ENCODE data around the gene KRT12. TPM values are rescaled to one million over a fixed set of nuclear protein-coding genes. Genes with fewer than 3 reads are reported as not detected.

KRT12 gene
- total RNA-seq (2021) (not detected in 2 replicates), Bru-seq, nascent RNA (not detected), BruChase-seq, experiment 1, labeled RNA remaining after a 2-hour chase (not detected), BruChase-seq, experiment 2, labeled RNA remaining after a 6-hour chase (not detected)
- long read RNA-seq = 0 reads

- no peaks in the 10 kb centered on the region for H3K27me3 ChIP-seq (replicated peaks; ENCODE audit: insufficient read depth, low read depth, low read length, poor library complexity)
- BruUV-seq (replicated peaks) = no TSS peak
- H3K36me3 ChIP-seq (ENCODE audit: insufficient read depth, low read length, poor library complexity, severe bottlenecking) = no peaks in the 10 kb centered on the region
- intact Hi-C loops (cut with micrococcal nuclease; ENCODE audit: unreplicated experiment) = no loop called here
- H3K9me3 ChIP-seq (ENCODE audit: low read depth, low read length, poor library complexity, severe bottlenecking) = no peaks in the 10 kb centered on the region
- H3K4me1 ChIP-seq (ENCODE audit: insufficient read depth, low read length, poor library complexity, severe bottlenecking) = no peaks in the 10 kb centered on the region
- no peak for DNase-seq (ENCODE audit: low spot score)
- ChIA-PET POLR2A (ENCODE audit: low non-redundant PET) (no interaction called here), CTCF (no interaction called here)
- H3K27ac ChIP-seq (ENCODE audit: low read depth, low read length, poor library complexity, severe bottlenecking) = no peak within 1 kb of the TSS
- H3K4me3 ChIP-seq (ENCODE audit: low read depth, low read length, poor library complexity, severe bottlenecking) = no peak within 1 kb of the TSS
- TF ChIP-seq EZH2 (IDR thresholded peaks at IDR 0.05; ENCODE audit: borderline replicate concordance, low read depth, low read length, poor library complexity, severe bottlenecking) = no peak
- no peak for TF ChIP-seq CTCF (conservative IDR thresholded peaks at IDR 0.05; ENCODE audit: low read depth, low read length)
Measured at GRCh38 chr17:40866838-40867237, at the start of gene KRT12. Gene KRT12, minus strand, starts transcription at chr17:40867223. Its CDS starts 37 bp downstream, at chr17:40867186.

- no peak for TF ChIP-seq CTCF (conservative IDR thresholded peaks at IDR 0.05; ENCODE audit: low read depth, low read length)
- TF ChIP-seq EZH2 (IDR thresholded peaks at IDR 0.05; ENCODE audit: borderline replicate concordance, low read depth, low read length, poor library complexity, severe bottlenecking) = no peak
- DNase-seq (ENCODE audit: low spot score) = no peak
- Histone ChIP-seq H3K9me3 (ENCODE audit: low read depth, low read length, poor library complexity, severe bottlenecking) (no peaks in the 10 kb centered on the region), H3K27me3 (replicated peaks; ENCODE audit: insufficient read depth, low read depth, low read length, poor library complexity) (no peaks in the 10 kb centered on the region), H3K4me3 (ENCODE audit: low read depth, low read length, poor library complexity, severe bottlenecking) (no peak overlapping the region), H3K27ac (ENCODE audit: low read depth, low read length, poor library complexity, severe bottlenecking) (no peak overlapping the region), H3K36me3 (ENCODE audit: insufficient read depth, low read length, poor library complexity, severe bottlenecking) (no peaks in the 10 kb centered on the region), H3K4me1 (ENCODE audit: insufficient read depth, low read length, poor library complexity, severe bottlenecking) (no peaks in the 10 kb centered on the region)
- BruUV-seq (replicated peaks) = no TSS peak
- CTCF ChIA-PET = no interaction called here
- POLR2A ChIA-PET (ENCODE audit: low non-redundant PET) = no interaction called here
- intact Hi-C loops (cut with micrococcal nuclease; ENCODE audit: unreplicated experiment) = no loop called here
Measured at GRCh38 chr17:40916366-40916765, 49.3 kb upstream of the KRT12 start.

DNA sequence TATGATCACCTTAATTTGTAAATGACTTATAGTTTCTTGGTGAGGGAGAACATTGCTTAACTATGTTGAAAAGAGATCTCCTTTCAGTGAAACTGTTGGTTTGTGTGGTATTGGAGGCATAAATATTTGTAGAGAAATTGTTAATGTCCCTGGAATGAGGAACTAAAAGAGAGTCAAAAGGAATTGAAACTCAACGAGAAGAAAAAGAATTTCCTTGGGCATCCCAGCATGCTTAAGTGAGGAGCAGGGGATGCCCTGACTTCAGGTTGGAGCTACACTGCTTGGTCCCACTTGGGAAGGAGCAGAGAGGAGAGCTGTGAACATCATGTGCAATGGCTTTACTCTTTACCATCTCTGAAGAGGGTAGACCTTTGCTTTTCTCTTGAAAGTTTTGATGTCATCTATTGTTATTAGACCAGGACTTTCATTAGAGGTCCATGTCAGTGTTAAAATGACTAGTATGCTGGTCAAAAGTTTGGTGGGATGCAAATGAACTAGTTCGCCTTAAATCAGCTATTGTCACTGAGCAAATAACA, 48.8 kb upstream of the KRT12 start:
- ChIA-PET CTCF (interaction anchor here (0.5 kb wide), 1 partner anchor 700 kb away, joined by 8 read pairs; no protein-coding TSS in a partner anchor), POLR2A (ENCODE audit: low non-redundant PET) (interaction anchor here (0.6 kb wide), 1 partner anchor 29 kb away, joined by 3 read pairs; no protein-coding TSS in a partner anchor)
- no peak for DNase-seq (ENCODE audit: low spot score)
- Histone ChIP-seq H3K36me3 (ENCODE audit: insufficient read depth, low read length, poor library complexity, severe bottlenecking) (no peaks in the 10 kb centered on the region), H3K9me3 (ENCODE audit: low read depth, low read length, poor library complexity, severe bottlenecking) (no peaks in the 10 kb centered on the region), H3K27ac (ENCODE audit: low read depth, low read length, poor library complexity, severe bottlenecking) (no peak overlapping the region), H3K4me1 (ENCODE audit: insufficient read depth, low read length, poor library complexity, severe bottlenecking) (peaks cover 4% of the 10 kb centered on the region), H3K4me3 (ENCODE audit: low read depth, low read length, poor library complexity, severe bottlenecking) (no peak overlapping the region), H3K27me3 (replicated peaks; ENCODE audit: insufficient read depth, low read depth, low read length, poor library complexity) (no peaks in the 10 kb centered on the region)
- intact Hi-C loops (cut with micrococcal nuclease; ENCODE audit: unreplicated experiment) = no loop called here
- BruUV-seq (replicated peaks) = no TSS peak
- no peak for TF ChIP-seq EZH2 (IDR thresholded peaks at IDR 0.05; ENCODE audit: borderline replicate concordance, low read depth, low read length, poor library complexity, severe bottlenecking)
- TF ChIP-seq CTCF (conservative IDR thresholded peaks at IDR 0.05; ENCODE audit: low read depth, low read length) = no peak
